Memory B cell (primary cell): ENCODE data around the gene SNU13.
"Not testable (repeated sequence)": the region's sequence is repeated elsewhere in the genome, so short reads cannot be mapped to it uniquely, and the experiment has no call there.

Source experiments
- ATAC-seq: fragments of 150-1000 bp; cut with Tn5 transposase; 2 replicates; pipeline ENCODE4 v1.10.0; 2021; ENCODE audit warnings: low read depth, mild to moderate bottlenecking, moderate library complexity
- DNase-seq, 2 donors: peaks; one replicate each; pipeline ENCODE4 v3.0.0; 2022; ENCODE audit warnings: low spot score in 2 of 2
- H3K27ac Mint-ChIP-seq: one replicate; pipeline ENCODE4 v1.8.0; 2022; ENCODE audit warnings: mild to moderate bottlenecking, moderate library complexity, mixed read lengths
- H3K27me3 Mint-ChIP-seq: one replicate; pipeline ENCODE4 v1.8.0; 2022; ENCODE audit warnings: mixed read lengths
- H3K36me3 Mint-ChIP-seq: one replicate; pipeline ENCODE4 v1.8.0; 2022; ENCODE audit warnings: mild to moderate bottlenecking, mixed read lengths
- H3K4me1 Mint-ChIP-seq: one replicate; pipeline ENCODE4 v1.8.0; 2022; ENCODE audit warnings: mixed read lengths
- H3K4me3 Mint-ChIP-seq: one replicate; pipeline ENCODE4 v1.8.0; 2022; ENCODE audit warnings: mild to moderate bottlenecking, moderate library complexity, mixed read lengths
- H3K9me3 Mint-ChIP-seq: one replicate; pipeline ENCODE4 v1.8.0; 2022; ENCODE audit warnings: mixed read lengths

Gene SNU13

GRCh38 chr22:41668971-41669911 is 19.4 kb downstream of the SNU13 start:
- Mint-ChIP-seq H3K36me3 (peaks cover 3% of the 10 kb centered on the region), H3K4me3 (peak overlapping the region; percentile 17), H3K9me3 (no peaks in the 10 kb centered on the region), H3K27me3 (no peaks in the 10 kb centered on the region), H3K4me1 (peaks cover 2% of the 10 kb centered on the region), H3K27ac (no peak overlapping the region)
- ATAC-seq (no peak), DNase-seq (no peak)

GRCh38 chr22:41664951-41665350 is 23.7 kb downstream of the SNU13 start:
- peak overlapping the region; percentile 72 for H3K27ac Mint-ChIP-seq
- no peak overlapping the region for H3K4me3 Mint-ChIP-seq
- no peaks in the 10 kb centered on the region for H3K9me3 Mint-ChIP-seq
- peaks cover 2% of the 10 kb centered on the region for H3K4me1 Mint-ChIP-seq
- no peak for DNase-seq
- peaks cover 16% of the 10 kb centered on the region for H3K36me3 Mint-ChIP-seq
- no peaks in the 10 kb centered on the region for H3K27me3 Mint-ChIP-seq
- no peak for ATAC-seq

- H3K27ac Mint-ChIP-seq: peak overlapping the region; percentile 72
- H3K4me1 Mint-ChIP-seq: peaks cover 2% of the 10 kb centered on the region
- H3K36me3 Mint-ChIP-seq: peaks cover 16% of the 10 kb centered on the region
- ATAC-seq (no peak), DNase-seq (no peak)
- no peaks in the 10 kb centered on the region for H3K27me3 Mint-ChIP-seq
- no peaks in the 10 kb centered on the region for H3K9me3 Mint-ChIP-seq
- no peak overlapping the region for H3K4me3 Mint-ChIP-seq
Measured at GRCh38 chr22:41664490-41664889, 24.2 kb downstream of the SNU13 start.

GRCh38 chr22:41663594-41663993 is 25.1 kb downstream of the SNU13 start:
- ATAC-seq, DNase-seq, H3K9me3 Mint-ChIP-seq, H3K27me3 Mint-ChIP-seq, H3K4me3 Mint-ChIP-seq, H3K4me1 Mint-ChIP-seq: not testable (repeated sequence)
- H3K36me3 Mint-ChIP-seq: peaks cover 16% of the 10 kb centered on the region
- peak overlapping the region; percentile 72 for H3K27ac Mint-ChIP-seq

GRCh38 chr22:41661713-41662112 is 27.0 kb downstream of the SNU13 start:
- DNase-seq (no peak), ATAC-seq (no peak)
- Mint-ChIP-seq H3K27me3 (no peaks in the 10 kb centered on the region), H3K36me3 (peaks cover 17% of the 10 kb centered on the region), H3K4me1 (peaks cover under 1% of the 10 kb centered on the region), H3K27ac (peak overlapping the region; percentile 39), H3K9me3 (no peaks in the 10 kb centered on the region), H3K4me3 (no peak overlapping the region)

GRCh38 chr22:41661088-41661487 is 27.6 kb downstream of the SNU13 start:
- DNase-seq (no peak), ATAC-seq (no peak)
- no peaks in the 10 kb centered on the region for H3K4me1 Mint-ChIP-seq
- H3K27me3 Mint-ChIP-seq: no peaks in the 10 kb centered on the region
- no peak overlapping the region for H3K27ac Mint-ChIP-seq
- no peaks in the 10 kb centered on the region for H3K9me3 Mint-ChIP-seq
- H3K4me3 Mint-ChIP-seq: no peak overlapping the region
- peaks cover 17% of the 10 kb centered on the region for H3K36me3 Mint-ChIP-seq

GRCh38 chr22:41660416-41660815 is 28.3 kb downstream of the SNU13 start:
- Mint-ChIP-seq H3K4me3 (no peak overlapping the region), H3K36me3 (peaks cover 17% of the 10 kb centered on the region), H3K27me3 (no peaks in the 10 kb centered on the region), H3K4me1 (no peaks in the 10 kb centered on the region), H3K9me3 (no peaks in the 10 kb centered on the region), H3K27ac (peak overlapping the region; percentile 2)
- no peak for ATAC-seq
- no peak for DNase-seq

GRCh38 chr22:41659941-41660340 is 28.7 kb downstream of the SNU13 start:
- ATAC-seq (no peak), DNase-seq (no peak)
- Mint-ChIP-seq H3K9me3 (no peaks in the 10 kb centered on the region), H3K27ac (peak overlapping the region; percentile 2), H3K36me3 (peaks cover 19% of the 10 kb centered on the region), H3K4me3 (no peak overlapping the region), H3K27me3 (no peaks in the 10 kb centered on the region), H3K4me1 (no peaks in the 10 kb centered on the region)

GRCh38 chr22:41658869-41659268 is 29.8 kb downstream of the SNU13 start:
- ATAC-seq (no peak), DNase-seq (no peak)
- Mint-ChIP-seq H3K4me1 (no peaks in the 10 kb centered on the region), H3K27ac (no peak overlapping the region), H3K36me3 (peaks cover 18% of the 10 kb centered on the region), H3K9me3 (no peaks in the 10 kb centered on the region), H3K27me3 (no peaks in the 10 kb centered on the region), H3K4me3 (no peak overlapping the region)

GRCh38 chr22:41657709-41658108 is 31.0 kb downstream of the SNU13 start:
- peaks cover 20% of the 10 kb centered on the region for H3K36me3 Mint-ChIP-seq
- DNase-seq (no peak), ATAC-seq (no peak)
- H3K4me3 Mint-ChIP-seq: no peak overlapping the region
- no peaks in the 10 kb centered on the region for H3K4me1 Mint-ChIP-seq
- H3K27ac Mint-ChIP-seq: no peak overlapping the region
- no peaks in the 10 kb centered on the region for H3K9me3 Mint-ChIP-seq
- no peaks in the 10 kb centered on the region for H3K27me3 Mint-ChIP-seq

- Mint-ChIP-seq H3K4me1 (no peaks in the 10 kb centered on the region), H3K27me3 (no peaks in the 10 kb centered on the region), H3K27ac (no peak overlapping the region), H3K9me3 (no peaks in the 10 kb centered on the region), H3K36me3 (peaks cover 21% of the 10 kb centered on the region), H3K4me3 (no peak overlapping the region)
- DNase-seq (no peak), ATAC-seq (no peak)
Measured at GRCh38 chr22:41656556-41656955, 32.1 kb downstream of the SNU13 start.

GRCh38 chr22:41654322-41654721 is 34.3 kb downstream of the SNU13 start:
- peaks cover 20% of the 10 kb centered on the region for H3K36me3 Mint-ChIP-seq
- no peaks in the 10 kb centered on the region for H3K4me1 Mint-ChIP-seq
- ATAC-seq: no peak
- no peak for DNase-seq
- no peaks in the 10 kb centered on the region for H3K27me3 Mint-ChIP-seq
- no peak overlapping the region for H3K27ac Mint-ChIP-seq
- no peaks in the 10 kb centered on the region for H3K9me3 Mint-ChIP-seq
- H3K4me3 Mint-ChIP-seq: no peak overlapping the region

GRCh38 chr22:41650821-41651220 is 37.8 kb downstream of the SNU13 start:
- Mint-ChIP-seq H3K36me3 (peaks cover 24% of the 10 kb centered on the region), H3K4me3 (no peak overlapping the region), H3K9me3 (no peaks in the 10 kb centered on the region), H3K27ac (no peak overlapping the region), H3K4me1 (peaks cover 3% of the 10 kb centered on the region), H3K27me3 (no peaks in the 10 kb centered on the region)
- DNase-seq (no peak), ATAC-seq (no peak)

- Mint-ChIP-seq H3K4me1 (peaks cover 3% of the 10 kb centered on the region), H3K4me3 (no peak overlapping the region), H3K9me3 (no peaks in the 10 kb centered on the region), H3K27me3 (no peaks in the 10 kb centered on the region), H3K36me3 (peaks cover 24% of the 10 kb centered on the region), H3K27ac (no peak overlapping the region)
- no peak for ATAC-seq
- no peak for DNase-seq
Measured at GRCh38 chr22:41650229-41650628, 38.4 kb downstream of the SNU13 start.

GRCh38 chr22:41648432-41648831 is 40.2 kb downstream of the SNU13 start:
- H3K27ac Mint-ChIP-seq: peak overlapping the region; percentile 69
- no peaks in the 10 kb centered on the region for H3K27me3 Mint-ChIP-seq
- no peak overlapping the region for H3K4me3 Mint-ChIP-seq
- peaks cover 3% of the 10 kb centered on the region for H3K4me1 Mint-ChIP-seq
- H3K36me3 Mint-ChIP-seq: peaks cover 23% of the 10 kb centered on the region
- ATAC-seq (no peak), DNase-seq (no peak)
- H3K9me3 Mint-ChIP-seq: no peaks in the 10 kb centered on the region
